ENCODE measurements around the gene SIK3. TPM values are rescaled to one million over a fixed set of nuclear protein-coding genes. Genes with fewer than 3 reads are reported as not detected.

The SIK3 gene
- total and polyA plus RNA-seq, 2 experiments from 2014 or later: 6.1 to 33.9 TPM

GRCh38 chr11:117037279-117037974, 60.8 kb downstream of the SIK3 start (continued):
- TF ChIP-seq POLR2AphosphoS5 (IDR thresholded peaks at IDR 0.05; ENCODE audit: low read depth): no peak
- TF ChIP-seq ZNF331 (CRISPR knock-in tag; IDR thresholded peaks at IDR 0.05; ENCODE audit: low read depth): no peak

- Histone ChIP-seq H2AFZ (no peak overlapping the region), H3K4me1 (ENCODE audit: insufficient read depth) (peaks cover 9% of the 10 kb centered on the region; the same call in 1 of the 2 replicates), H3K27ac (ENCODE audit: low read depth) (no peak overlapping the region), H3K9me2 (ENCODE audit: insufficient read depth) (no peaks in the 10 kb centered on the region), H3K4me3 (no peak overlapping the region), H3K36me3 (ENCODE audit: insufficient read depth) (no peaks in the 10 kb centered on the region), H4K20me1 (replicated peaks; ENCODE audit: insufficient read depth) (peaks cover 3% of the 10 kb centered on the region; the same call in 1 of the 2 replicates), H3K79me2 (replicated peaks; ENCODE audit: insufficient read depth) (peaks cover 61% of the 10 kb centered on the region), H3F3A (replicated peaks; ENCODE audit: low read depth) (no peaks in the 10 kb centered on the region), H3K27me3 (ENCODE audit: insufficient read depth) (no peaks in the 10 kb centered on the region), H3K4me2 (no peak overlapping the region)
- H3K4me3 Mint-ChIP-seq: no peak overlapping the region
- H3K36me3 Mint-ChIP-seq (ENCODE audit: low read depth): no peaks in the 10 kb centered on the region
- no peak for DNase-seq (ENCODE audit: low spot score)
- H3K4me1 Mint-ChIP-seq: peaks cover 12% of the 10 kb centered on the region
- TF ChIP-seq CTCF (conservative IDR thresholded peaks at IDR 0.05; ENCODE audit: low read depth in 2 of 2) (no peak), JUNB (IDR thresholded peaks at IDR 0.05; ENCODE audit: unreplicated experiment) (no peak), NANOG (IDR thresholded peaks at IDR 0.05; ENCODE audit: borderline replicate concordance) (no peak), ZNF331 (CRISPR knock-in tag; IDR thresholded peaks at IDR 0.05; ENCODE audit: low read depth) (no peak), EZH2 (IDR thresholded peaks at IDR 0.05; ENCODE audit: low read depth, unreplicated experiment) (no peak), CREB1 (CRISPR knock-in tag; IDR thresholded peaks at IDR 0.05; ENCODE audit: low read depth) (no peak), ZNF114 (CRISPR knock-in tag; IDR thresholded peaks at IDR 0.05) (no peak), REST (IDR thresholded peaks at IDR 0.05; ENCODE audit: unreplicated experiment) (no peak), ZNF462 (CRISPR knock-in tag; IDR thresholded peaks at IDR 0.05) (no peak), ETS1 (IDR thresholded peaks at IDR 0.05) (no peak), STAT1 (IDR thresholded peaks at IDR 0.05; ENCODE audit: unreplicated experiment) (no peak), EZH2phosphoT487 (IDR thresholded peaks at IDR 0.05; ENCODE audit: unreplicated experiment) (no peak)
- no peak overlapping the region for H3K27ac Mint-ChIP-seq
- no peaks in the 10 kb centered on the region for H3K27me3 Mint-ChIP-seq (ENCODE audit: insufficient read depth, low read depth, poor library complexity)
- no peaks in the 10 kb centered on the region for H3K9me3 Mint-ChIP-seq
- no peak for ATAC-seq
Observed at GRCh38 chr11:117034901-117035300, 63.3 kb downstream of the SIK3 start.

Measured in GM23338 (cell line).